HepG2 (cell line): ENCODE data around the gene MAPK7. TPM values are rescaled to one million over a fixed set of nuclear protein-coding genes. Genes with fewer than 3 reads are reported as not detected.

Source experiments
- ATAC-seq: fragments of 200-7000 bp; cut with Tn5 transposase; 3 replicates; pipeline ENCODE4 v1.9.1; 2020; ENCODE audit warnings: mild to moderate bottlenecking, moderate library complexity
- BruUV-seq: library from RNA; stranded (reverse); fragments of 400-500 nt; replicated peaks from 2 replicates; lab custom pipeline; 2021; lab: Mats Ljungman, UMichigan
- CTCF ChIA-PET: fragments of 300-600 bp; formaldehyde crosslinking; extraction: SDS; loops from one replicate; lab custom pipeline; 2021; ENCODE audit warnings: low total read pairs, inconsistent platforms, low intra/inter-chr PET ratio; lab: Yijun Ruan, JAX
- POLR2A ChIA-PET: fragments of 350-600 bp; sonication (Branson Sonifier 250); formaldehyde crosslinking; loops from one replicate; lab custom pipeline; 2020; ENCODE audit warnings: antibody characterized with exemption, inconsistent platforms; lab: Yijun Ruan, JAX
- DNase-seq: peaks from one replicate; pipeline ENCODE4 v3.0.0-alpha.2; 2015; ENCODE audit warnings: low spot score
- FAIRE-seq: peaks from 3 replicates; lab custom pipeline; 2011; peaks lifted over from hg19 to GRCh38; lab: Jason Lieb, UNC
- H2AFZ ChIP-seq: one replicate; pipeline ENCODE4 v1.6.1; 2011; ENCODE audit warnings: low read length, inconsistent platforms
- H3K27ac ChIP-seq: fragments of 300-600 bp; 3 replicates; pipeline ENCODE4 v1.8.0; 2011; ENCODE audit warnings: mixed run types, mild to moderate bottlenecking, mixed read lengths, low read length, inconsistent platforms; ENCODE audit not compliant: insufficient read depth; ENCODE audit errors: extremely low read length
- H3K27me3 ChIP-seq, 2 experiments: fragments of 200-600 bp in 1 of 2; 2 replicates in 1 of 2; 3 replicates in 1 of 2; pipeline versions ENCODE4 v1.6.0 to v1.8.0; 2011; ENCODE audit warnings: low read length in 2 of 2, mild to moderate bottlenecking in 2 of 2, moderate library complexity in 2 of 2, inconsistent platforms in 1 of 2; ENCODE audit not compliant: insufficient read depth in 2 of 2, control insufficient read depth in 1 of 2
- H3K36me3 ChIP-seq, 2 experiments: fragments of 200-600 bp in 1 of 2; replicated peaks in 1 of 2; 2 replicates in 1 of 2; 3 replicates in 1 of 2; pipeline versions ENCODE4 v1.5.1 to v1.8.0; 2011; ENCODE audit warnings: low read length in 2 of 2, inconsistent platforms in 1 of 2; ENCODE audit not compliant: insufficient read depth in 2 of 2, control insufficient read depth in 1 of 2
- H3K4me1 ChIP-seq: 2 replicates; pipeline ENCODE4 v1.5.1; 2012; ENCODE audit warnings: low read length, inconsistent platforms; ENCODE audit not compliant: insufficient read depth
- H3K4me2 ChIP-seq: 2 replicates; pipeline ENCODE4 v1.6.0; 2011; ENCODE audit warnings: low read depth, low read length, inconsistent platforms
- H3K4me3 ChIP-seq, 3 experiments: fragments of 200-600 bp in 1 of 3; sonication (generic), shearing (Covaris generic) in 1 of 3; replicated peaks in 1 of 3; 2 replicates each; pipeline ENCODE4 v1.5.1; 2011 to 2016; ENCODE audit warnings: low read length in 3 of 3, inconsistent platforms in 2 of 3, low read depth in 2 of 3, mild to moderate bottlenecking in 2 of 3, control low read depth in 1 of 3, mixed read lengths in 1 of 3; ENCODE audit not compliant: insufficient read depth in 1 of 3
- H3K79me2 ChIP-seq: one replicate; pipeline ENCODE4 v1.6.1; 2011; ENCODE audit warnings: low read length, inconsistent platforms; ENCODE audit not compliant: insufficient read depth
- H3K9ac ChIP-seq: 2 replicates; pipeline ENCODE4 v1.6.0; 2011; ENCODE audit warnings: mild to moderate bottlenecking, low read depth, low read length, inconsistent platforms; ENCODE audit not compliant: insufficient read depth
- H3K9me3 ChIP-seq: 2 replicates; pipeline ENCODE4 v1.5.1; 2012; ENCODE audit warnings: mild to moderate bottlenecking, low read length
- H4K20me1 ChIP-seq: 2 replicates; pipeline ENCODE4 v1.6.0; 2011; ENCODE audit warnings: inconsistent platforms, mild to moderate bottlenecking, low read length, moderate library complexity; ENCODE audit not compliant: insufficient read depth
- MAX ChIP-seq: IDR thresholded peaks from 2 replicates; pipeline ENCODE4 v1.6.1; 2012; ENCODE audit warnings: inconsistent platforms
- PAF1 ChIP-seq: IDR thresholded peaks from 2 replicates; pipeline ENCODE4 v1.6.1; 2016; ENCODE audit warnings: missing genetic modification reagents, missing compliant biosample characterization
- PLRG1 ChIP-seq: fragments of 450-650 bp; conservative IDR thresholded peaks from 2 replicates; pipeline ENCODE4 v1.6.1; 2016
- RAD21 ChIP-seq: fragments of 450-650 bp; formaldehyde crosslinking; IDR thresholded peaks from 2 replicates; pipeline ENCODE4 v1.5.0; 2020; ENCODE audit warnings: mild to moderate bottlenecking
- SOX6 ChIP-seq, 2 experiments: fragments of 450-650 bp in 1 of 2; sonication (generic) in 1 of 2; formaldehyde crosslinking in 1 of 2; IDR thresholded peaks; 2 replicates each; pipeline versions ENCODE4 v1.4.0 to v1.6.1; 2017 to 2020; ENCODE audit warnings: antibody characterized with exemption in 1 of 2, mild to moderate bottlenecking in 1 of 2, missing genetic modification reagents in 1 of 2
- TCF12 ChIP-seq, 2 experiments: fragments of 450-650 bp in 1 of 2; sonication (generic) in 1 of 2; formaldehyde crosslinking in 1 of 2; IDR thresholded peaks; 2 replicates each; pipeline versions ENCODE4 v1.6.1 to v1.8.0; 2017 to 2022; ENCODE audit warnings: antibody characterized with exemption in 1 of 2, mild to moderate bottlenecking in 1 of 2, missing genetic modification reagents in 1 of 2, moderate library complexity in 1 of 2
- TGIF2 ChIP-seq: IDR thresholded peaks from 2 replicates; pipeline ENCODE4 v1.6.1; 2016; ENCODE audit warnings: control low read depth, missing compliant biosample characterization
- YY1 ChIP-seq: IDR thresholded peaks from 2 replicates; pipeline ENCODE4 v1.6.1; 2011; ENCODE audit warnings: low read length, low read depth, moderate library complexity, mild to moderate bottlenecking; ENCODE audit not compliant: insufficient read depth, insufficient replicate concordance
- ZNF484 ChIP-seq: sonication (generic); formaldehyde crosslinking; IDR thresholded peaks from 2 replicates; pipeline ENCODE4 v1.5.1; 2020; ENCODE audit warnings: mild to moderate bottlenecking, low read depth, missing genetic modification reagents, borderline replicate concordance
- ZNF619 ChIP-seq: sonication (generic); formaldehyde crosslinking; IDR thresholded peaks from 2 replicates; pipeline ENCODE4 v1.4.0; 2020; ENCODE audit warnings: mild to moderate bottlenecking, missing genetic modification reagents
- ZNF766 ChIP-seq: sonication (generic); formaldehyde crosslinking; IDR thresholded peaks from 2 replicates; pipeline ENCODE4 v1.5.0; 2020; ENCODE audit warnings: missing genetic modification reagents, borderline replicate concordance
- ZNF788 ChIP-seq: sonication (generic); formaldehyde crosslinking; IDR thresholded peaks from 2 replicates; pipeline ENCODE4 v1.5.0; 2020; ENCODE audit warnings: mild to moderate bottlenecking, missing genetic modification reagents, borderline replicate concordance
- WGBS: methylation state at CpG from one replicate; pipeline ENCODE4 v1.1.6; 2017; ENCODE audit warnings: low lambda C conversion rate; 5-methylcytosine and 5-hydroxymethylcytosine counted together
- in situ Hi-C: cut with HindIII; loops from 2 replicates; pipeline ENCODE4 v1.10.0; 2017; ENCODE audit warnings: low pct_unique_long_range_greater_than_20kb; ENCODE audit not compliant: extremely low pct_ligation_motif_present
- intact Hi-C: fragments of 100-400 bp; cut with micrococcal nuclease; formaldehyde crosslinking; loops from one replicate; pipeline ENCODE4 v1.10.0; 2022; ENCODE audit not compliant: unreplicated experiment
- polyA plus RNA-seq, 8 experiments: library from polyadenylated mRNA; depleted of rRNA in 3 of 8; stranded (reverse) in 7 of 8; unstranded in 1 of 8; fragments of >200 nt; fragmentation: Illumina TruSeq in 4 of 8; extraction: Trizol in 4 of 8; gene quantifications; 2 replicates each; pipeline versions ENCODE4 v1.2.1 to v1.2.3, GENCODE V29; 2011 to 2016; ENCODE audit warnings: low read depth in 4 of 8, missing spikeins in 1 of 8, mixed read lengths in 1 of 8; ENCODE audit not compliant: insufficient read depth in 1 of 8
- total RNA-seq, 5 experiments: library from RNA; depleted of rRNA; stranded (reverse); fragments of >200 nt; fragmentation: Illumina TruSeq; extraction: Trizol; gene quantifications; 2 replicates each; pipeline ENCODE4 v1.2.3, GENCODE V29; 2016; ENCODE audit warnings: low read depth in 1 of 5
- TF ChIP-seq, protein P1 (sequence below): IDR thresholded peaks from 2 replicates; pipeline ENCODE4 v1.6.1; 2016; ENCODE audit warnings: missing compliant biosample characterization, missing genetic modification reagents, borderline replicate concordance
- TF ChIP-seq, protein P2 (sequence below): sonication (generic); formaldehyde crosslinking; conservative IDR thresholded peaks from 2 replicates; pipeline ENCODE4 v1.4.0; 2020; ENCODE audit warnings: mild to moderate bottlenecking, missing genetic modification reagents, moderate library complexity
- TF ChIP-seq, protein P3 (sequence below): sonication (generic); formaldehyde crosslinking; IDR thresholded peaks from 2 replicates; pipeline ENCODE4 v1.8.1; 2023; ENCODE audit warnings: mild to moderate bottlenecking, missing genetic modification reagents

MAPK7 gene
- total and polyA plus RNA-seq, 2 of the 13 experiments (the other 11 are each of a cell fraction or from before 2014, with no cell fraction given), result 2.9 to 5.9 TPM

GRCh38 chr17:19345486-19346350 is 32.6 kb upstream of the MAPK7 start:
- no peak overlapping the region for H2AFZ ChIP-seq
- BruUV-seq, result no TSS peak
- in situ Hi-C loops, result no loop called here
- intact Hi-C loops, result no loop called here
- H4K20me1 ChIP-seq, result no peaks in the 10 kb centered on the region
- ATAC-seq (peak; percentile 21), DNase-seq (peak; percentile 62), FAIRE-seq (peak; percentile 74)
- H3K9me3 ChIP-seq, result no peaks in the 10 kb centered on the region
- ChIA-PET POLR2A (interaction anchor here (0.7 to 3.4 kb wide), 3 partner anchors 8 to 19 kb away, joined by 3 to 26 read pairs (median 4); no protein-coding TSS in a partner anchor), CTCF (no interaction called here)
- no peaks in the 10 kb centered on the region for H3K79me2 ChIP-seq
- H3K27me3 ChIP-seq, result no peaks in the 10 kb centered on the region
- peak overlapping the region in 1 of 3 experiments; percentile 17; a peak in 1 of 6 replicates for H3K4me3 ChIP-seq
- peak overlapping the region; percentile 73 for H3K27ac ChIP-seq
- peaks cover 45% of the 10 kb centered on the region for H3K4me1 ChIP-seq
- no peaks in the 10 kb centered on the region; a peak in 2 of 5 replicates for H3K36me3 ChIP-seq
- 55% methylated on average over 10 of the region's 13 CpGs for WGBS
- H3K4me2 ChIP-seq, result peak overlapping the region; percentile 36
- peak overlapping the region; percentile 54 for H3K9ac ChIP-seq
- TF ChIP-seq RAD21 (CRISPR knock-in tag) (peak; percentile 3; the same call in 1 of the 2 replicates), ZNF484 (CRISPR knock-in tag) (no peak), YY1 (no peak), SOX6 (IDR thresholded peaks at IDR 0.05) (no peak), SOX6 (CRISPR knock-in tag; IDR thresholded peaks at IDR 0.05) (peak; percentile 50; the same call in 1 of the 2 replicates), ZNF619 (no peak), PLRG1 (no peak), ZNF788 (peak; percentile 22; the same call in 1 of the 2 replicates), MAX (0 out of 2 replicates have a peak, but pooled peaks have one; percentile 47), ZNF766 (no peak), TCF12 (IDR thresholded peaks at IDR 0.05) (no peak), TCF12 (CRISPR knock-in tag; IDR thresholded peaks at IDR 0.05) (no peak), PAF1 (CRISPR knock-in tag) (no peak), TGIF2 (no peak)
- TF ChIP-seq, protein P1, sequence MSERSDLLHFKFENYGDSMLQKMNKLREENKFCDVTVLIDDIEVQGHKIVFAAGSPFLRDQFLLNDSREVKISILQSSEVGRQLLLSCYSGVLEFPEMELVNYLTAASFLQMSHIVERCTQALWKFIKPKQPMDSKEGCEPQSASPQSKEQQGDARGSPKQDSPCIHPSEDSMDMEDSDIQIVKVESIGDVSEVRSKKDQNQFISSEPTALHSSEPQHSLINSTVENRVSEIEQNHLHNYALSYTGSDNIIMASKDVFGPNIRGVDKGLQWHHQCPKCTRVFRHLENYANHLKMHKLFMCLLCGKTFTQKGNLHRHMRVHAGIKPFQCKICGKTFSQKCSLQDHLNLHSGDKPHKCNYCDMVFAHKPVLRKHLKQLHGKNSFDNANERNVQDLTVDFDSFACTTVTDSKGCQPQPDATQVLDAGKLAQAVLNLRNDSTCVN (CRISPR knock-in tag), result no peak
- TF ChIP-seq, protein P2, sequence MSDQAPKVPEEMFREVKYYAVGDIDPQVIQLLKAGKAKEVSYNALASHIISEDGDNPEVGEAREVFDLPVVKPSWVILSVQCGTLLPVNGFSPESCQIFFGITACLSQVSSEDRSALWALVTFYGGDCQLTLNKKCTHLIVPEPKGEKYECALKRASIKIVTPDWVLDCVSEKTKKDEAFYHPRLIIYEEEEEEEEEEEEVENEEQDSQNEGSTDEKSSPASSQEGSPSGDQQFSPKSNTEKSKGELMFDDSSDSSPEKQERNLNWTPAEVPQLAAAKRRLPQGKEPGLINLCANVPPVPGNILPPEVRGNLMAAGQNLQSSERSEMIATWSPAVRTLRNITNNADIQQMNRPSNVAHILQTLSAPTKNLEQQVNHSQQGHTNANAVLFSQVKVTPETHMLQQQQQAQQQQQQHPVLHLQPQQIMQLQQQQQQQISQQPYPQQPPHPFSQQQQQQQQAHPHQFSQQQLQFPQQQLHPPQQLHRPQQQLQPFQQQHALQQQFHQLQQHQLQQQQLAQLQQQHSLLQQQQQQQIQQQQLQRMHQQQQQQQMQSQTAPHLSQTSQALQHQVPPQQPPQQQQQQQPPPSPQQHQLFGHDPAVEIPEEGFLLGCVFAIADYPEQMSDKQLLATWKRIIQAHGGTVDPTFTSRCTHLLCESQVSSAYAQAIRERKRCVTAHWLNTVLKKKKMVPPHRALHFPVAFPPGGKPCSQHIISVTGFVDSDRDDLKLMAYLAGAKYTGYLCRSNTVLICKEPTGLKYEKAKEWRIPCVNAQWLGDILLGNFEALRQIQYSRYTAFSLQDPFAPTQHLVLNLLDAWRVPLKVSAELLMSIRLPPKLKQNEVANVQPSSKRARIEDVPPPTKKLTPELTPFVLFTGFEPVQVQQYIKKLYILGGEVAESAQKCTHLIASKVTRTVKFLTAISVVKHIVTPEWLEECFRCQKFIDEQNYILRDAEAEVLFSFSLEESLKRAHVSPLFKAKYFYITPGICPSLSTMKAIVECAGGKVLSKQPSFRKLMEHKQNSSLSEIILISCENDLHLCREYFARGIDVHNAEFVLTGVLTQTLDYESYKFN (CRISPR knock-in tag), result peak; percentile 68
- TF ChIP-seq, protein P3, sequence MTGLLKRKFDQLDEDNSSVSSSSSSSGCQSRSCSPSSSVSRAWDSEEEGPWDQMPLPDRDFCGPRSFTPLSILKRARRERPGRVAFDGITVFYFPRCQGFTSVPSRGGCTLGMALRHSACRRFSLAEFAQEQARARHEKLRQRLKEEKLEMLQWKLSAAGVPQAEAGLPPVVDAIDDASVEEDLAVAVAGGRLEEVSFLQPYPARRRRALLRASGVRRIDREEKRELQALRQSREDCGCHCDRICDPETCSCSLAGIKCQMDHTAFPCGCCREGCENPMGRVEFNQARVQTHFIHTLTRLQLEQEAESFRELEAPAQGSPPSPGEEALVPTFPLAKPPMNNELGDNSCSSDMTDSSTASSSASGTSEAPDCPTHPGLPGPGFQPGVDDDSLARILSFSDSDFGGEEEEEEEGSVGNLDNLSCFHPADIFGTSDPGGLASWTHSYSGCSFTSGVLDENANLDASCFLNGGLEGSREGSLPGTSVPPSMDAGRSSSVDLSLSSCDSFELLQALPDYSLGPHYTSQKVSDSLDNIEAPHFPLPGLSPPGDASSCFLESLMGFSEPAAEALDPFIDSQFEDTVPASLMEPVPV, result no peak
